H9 (cell line): ENCODE data around the gene MAGEC2. TPM values are rescaled to one million over a fixed set of nuclear protein-coding genes. Genes with fewer than 3 reads are reported as not detected.

Source experiments
- DNase-seq: peaks from one replicate; pipeline ENCODE4 v3.0.0-alpha.2; 2017
- H2AFZ ChIP-seq: one replicate; pipeline ENCODE4 v1.6.1; 2013; ENCODE audit warnings: mild to moderate bottlenecking, low read length, control low read depth, moderate library complexity
- H2AK5ac ChIP-seq: 2 replicates; pipeline ENCODE4 v1.6.1; 2013; ENCODE audit warnings: low read length, control low read depth, mixed read lengths; ENCODE audit not compliant: insufficient read length
- H2BK120ac ChIP-seq: one replicate; pipeline ENCODE4 v1.6.1; 2013; ENCODE audit warnings: low read depth, mild to moderate bottlenecking, low read length, control low read depth, inconsistent platforms; ENCODE audit not compliant: poor library complexity, severe bottlenecking
- H2BK12ac ChIP-seq: 2 replicates; pipeline ENCODE4 v1.6.1; 2013; ENCODE audit warnings: low read length, control low read depth, mixed read lengths, low read depth; ENCODE audit not compliant: insufficient read length
- H2BK15ac ChIP-seq: 2 replicates; pipeline ENCODE4 v1.6.1; 2013; ENCODE audit warnings: low read depth, low read length, control low read depth
- H2BK20ac ChIP-seq: one replicate; pipeline ENCODE4 v1.6.1; 2013; ENCODE audit warnings: low read depth, mild to moderate bottlenecking, low read length, control low read depth, inconsistent platforms; ENCODE audit not compliant: poor library complexity, severe bottlenecking
- H2BK5ac ChIP-seq: 2 replicates; pipeline ENCODE4 v1.6.1; 2013; ENCODE audit warnings: low read length, control low read depth, mixed read lengths; ENCODE audit not compliant: insufficient read length
- H3K14ac ChIP-seq: 2 replicates; pipeline ENCODE4 v1.6.1; 2013; ENCODE audit warnings: low read length, control low read depth; ENCODE audit not compliant: insufficient read depth
- H3K18ac ChIP-seq: 2 replicates; pipeline ENCODE4 v1.6.1; 2013; ENCODE audit warnings: low read depth, mild to moderate bottlenecking, mixed read lengths, low read length, control low read depth; ENCODE audit not compliant: insufficient read length
- H3K23ac ChIP-seq: 2 replicates; pipeline ENCODE4 v1.6.1; 2013; ENCODE audit warnings: low read length, control low read depth, mixed read lengths, low read depth; ENCODE audit not compliant: insufficient read length
- H3K23me2 ChIP-seq: 2 replicates; pipeline ENCODE4 v1.6.1; 2013; ENCODE audit warnings: low read depth, mild to moderate bottlenecking, mixed read lengths, low read length, control low read depth; ENCODE audit not compliant: insufficient read length, poor library complexity, severe bottlenecking
- H3K27ac ChIP-seq: 2 replicates; pipeline ENCODE4 v1.5.1; 2013; ENCODE audit warnings: low read length, control low read depth, mixed read lengths, low read depth; ENCODE audit not compliant: insufficient read length
- H3K27me3 ChIP-seq: 2 replicates; pipeline ENCODE4 v1.6.1; 2013; ENCODE audit warnings: low read length, control low read depth, inconsistent platforms; ENCODE audit not compliant: insufficient read depth
- H3K4ac ChIP-seq: 2 replicates; pipeline ENCODE4 v1.6.1; 2013; ENCODE audit warnings: low read depth, mild to moderate bottlenecking, control low read depth, inconsistent platforms, low read length, moderate library complexity
- H3K4me1 ChIP-seq: 2 replicates; pipeline ENCODE4 v1.6.1; 2013; ENCODE audit warnings: low read length, control low read depth, inconsistent platforms; ENCODE audit not compliant: insufficient read depth
- H3K4me2 ChIP-seq: 2 replicates; pipeline ENCODE4 v1.6.1; 2013; ENCODE audit warnings: low read length, control low read depth, mixed read lengths; ENCODE audit not compliant: insufficient read length, insufficient read depth
- H3K56ac ChIP-seq: 2 replicates; pipeline ENCODE4 v1.6.1; 2013; ENCODE audit warnings: low read depth, mild to moderate bottlenecking, mixed read lengths, low read length, control low read depth; ENCODE audit not compliant: insufficient read length
- H3K79me1 ChIP-seq: 2 replicates; pipeline ENCODE4 v1.6.1; 2013; ENCODE audit warnings: low read depth, mild to moderate bottlenecking, moderate library complexity, low read length, control low read depth, inconsistent platforms; ENCODE audit not compliant: insufficient read depth, poor library complexity, severe bottlenecking
- H3K79me2 ChIP-seq: 2 replicates; pipeline ENCODE4 v1.6.1; 2013; ENCODE audit warnings: low read length, control low read depth, inconsistent platforms; ENCODE audit not compliant: insufficient read depth
- H3K9ac ChIP-seq: 2 replicates; pipeline ENCODE4 v1.6.1; 2013; ENCODE audit warnings: low read length, control low read depth, mixed read lengths; ENCODE audit not compliant: insufficient read length; ENCODE audit errors: extremely low read depth
- H3K9me3 ChIP-seq: one replicate; pipeline ENCODE4 v1.6.1; 2013; ENCODE audit warnings: low read depth, low read length, inconsistent platforms; ENCODE audit not compliant: control insufficient read depth
- H3T11ph ChIP-seq: one replicate; pipeline ENCODE4 v1.6.1; 2013; ENCODE audit warnings: mild to moderate bottlenecking, low read length, control low read depth, inconsistent platforms
- H4K20me1 ChIP-seq: one replicate; pipeline ENCODE4 v1.6.1; 2013; ENCODE audit not compliant: control insufficient read depth, insufficient read length, insufficient read depth
- H4K5ac ChIP-seq: 2 replicates; pipeline ENCODE4 v1.6.1; 2013; ENCODE audit warnings: low read depth, mild to moderate bottlenecking, mixed read lengths, low read length, control low read depth; ENCODE audit not compliant: insufficient read length
- H4K8ac ChIP-seq: replicated peaks from 2 replicates; pipeline ENCODE4 v1.6.1; 2013; ENCODE audit warnings: low read length, control low read depth, mixed read lengths, low read depth; ENCODE audit not compliant: insufficient read length
- H4K91ac ChIP-seq: 2 replicates; pipeline ENCODE4 v1.6.1; 2013; ENCODE audit warnings: low read depth, mild to moderate bottlenecking, moderate library complexity, mixed read lengths, low read length, control low read depth; ENCODE audit not compliant: insufficient read length
- H3K27ac Mint-ChIP-seq, 3 experiments: 2 replicates in 2 of 3; 3 replicates in 1 of 3; pipeline ENCODE4 v1.8.0; 2020 to 2021; ENCODE audit warnings: mixed read lengths in 3 of 3, mild to moderate bottlenecking in 1 of 3, moderate library complexity in 1 of 3
- H3K27me3 Mint-ChIP-seq: 2 replicates; pipeline ENCODE4 v1.8.0; 2021; ENCODE audit warnings: low read depth, mild to moderate bottlenecking, moderate library complexity, mixed read lengths
- H3K36me3 Mint-ChIP-seq, 3 experiments: 2 replicates in 2 of 3; 3 replicates in 1 of 3; pipeline ENCODE4 v1.8.0; 2020 to 2021; ENCODE audit warnings: low read depth in 3 of 3, mixed read lengths in 3 of 3; ENCODE audit not compliant: insufficient read depth in 1 of 3
- H3K4me1 Mint-ChIP-seq, 2 experiments: 2 replicates each; pipeline ENCODE4 v1.8.0; 2020; ENCODE audit warnings: mixed read lengths in 2 of 2
- H3K4me3 Mint-ChIP-seq, 2 experiments: 2 replicates in 1 of 2; 3 replicates in 1 of 2; pipeline ENCODE4 v1.8.0; 2020 to 2021; ENCODE audit warnings: mild to moderate bottlenecking in 2 of 2, mixed read lengths in 2 of 2, moderate library complexity in 1 of 2
- H3K9me3 Mint-ChIP-seq, 2 experiments: 2 replicates in 1 of 2; 3 replicates in 1 of 2; pipeline ENCODE4 v1.8.0; 2020; ENCODE audit warnings: mild to moderate bottlenecking in 2 of 2, mixed read lengths in 2 of 2, moderate library complexity in 1 of 2
- WGBS: extraction: QIAGEN DNeasy Blood & Tissue Kit; methylation state at CpG from one replicate; pipeline ENCODE4 v1.1.7; 2013; ENCODE audit warnings: missing lambda C conversion rate, low lambda C conversion rate, mixed read lengths; ENCODE audit not compliant: insufficient read length; ENCODE audit errors: extremely low coverage; 5-methylcytosine and 5-hydroxymethylcytosine counted together
- total RNA-seq: library from RNA; stranded (reverse); gene quantifications from 2 replicates; pipeline ENCODE4 v1.2.1, GENCODE V29; 2021
- TF ChIP-seq, protein P1 (sequence below): fragments of 200-600 bp; sonication (generic); conservative IDR thresholded peaks from 3 replicates; pipeline ENCODE4 v1.8.0; 2021; ENCODE audit warnings: antibody characterized with exemption, mild to moderate bottlenecking

The MAGEC2 gene
- total RNA-seq, 1 experiment from 2014 or later, result not detected

DNA sequence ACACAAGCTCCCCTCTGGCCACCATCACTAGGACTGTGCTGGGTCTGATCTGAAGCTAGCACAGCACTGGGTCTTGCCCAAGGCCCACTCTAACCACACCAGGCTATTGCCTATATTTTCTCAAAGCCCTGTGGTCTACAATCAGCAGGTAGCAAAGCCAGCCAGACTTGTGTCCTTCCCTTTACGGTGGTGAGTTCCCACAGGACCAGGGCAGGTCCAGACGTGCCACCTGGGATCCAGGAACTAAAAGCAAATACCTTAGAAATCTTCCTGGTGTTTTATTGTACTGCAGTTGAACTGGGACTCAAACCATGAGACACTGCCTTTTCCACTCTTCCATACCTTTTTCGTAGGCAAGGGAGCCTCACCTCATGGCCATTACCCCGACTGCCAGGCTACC is 9.0 kb upstream of the MAGEC2 start:
- H2BK120ac ChIP-seq, result no peak overlapping the region
- TF ChIP-seq, protein P1, sequence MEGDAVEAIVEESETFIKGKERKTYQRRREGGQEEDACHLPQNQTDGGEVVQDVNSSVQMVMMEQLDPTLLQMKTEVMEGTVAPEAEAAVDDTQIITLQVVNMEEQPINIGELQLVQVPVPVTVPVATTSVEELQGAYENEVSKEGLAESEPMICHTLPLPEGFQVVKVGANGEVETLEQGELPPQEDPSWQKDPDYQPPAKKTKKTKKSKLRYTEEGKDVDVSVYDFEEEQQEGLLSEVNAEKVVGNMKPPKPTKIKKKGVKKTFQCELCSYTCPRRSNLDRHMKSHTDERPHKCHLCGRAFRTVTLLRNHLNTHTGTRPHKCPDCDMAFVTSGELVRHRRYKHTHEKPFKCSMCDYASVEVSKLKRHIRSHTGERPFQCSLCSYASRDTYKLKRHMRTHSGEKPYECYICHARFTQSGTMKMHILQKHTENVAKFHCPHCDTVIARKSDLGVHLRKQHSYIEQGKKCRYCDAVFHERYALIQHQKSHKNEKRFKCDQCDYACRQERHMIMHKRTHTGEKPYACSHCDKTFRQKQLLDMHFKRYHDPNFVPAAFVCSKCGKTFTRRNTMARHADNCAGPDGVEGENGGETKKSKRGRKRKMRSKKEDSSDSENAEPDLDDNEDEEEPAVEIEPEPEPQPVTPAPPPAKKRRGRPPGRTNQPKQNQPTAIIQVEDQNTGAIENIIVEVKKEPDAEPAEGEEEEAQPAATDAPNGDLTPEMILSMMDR, result no peak
- H3K79me1 ChIP-seq, result no peaks in the 10 kb centered on the region
- no peaks in the 10 kb centered on the region for H3K4me1 ChIP-seq
- no peaks in the 10 kb centered on the region for H3K23me2 ChIP-seq
- no peak overlapping the region for H2AFZ ChIP-seq
- Mint-ChIP-seq H3K27me3 (peaks cover 3% of the 10 kb centered on the region; the same call in 1 of the 2 replicates), H3K36me3 (peaks cover 0 to 6% (median 2%) of the 10 kb centered on the region in 3 experiments; a peak in 2 of 7 replicates), H3K9me3 (peaks cover 65 to 75% of the 10 kb centered on the region in 2 experiments), H3K4me1 (no peaks in the 10 kb centered on the region), H3K4me3 (no peak overlapping the region), H3K27ac (no peak overlapping the region)
- H3K9ac ChIP-seq, result no peak overlapping the region
- no peak overlapping the region for H2BK12ac ChIP-seq
- H4K91ac ChIP-seq, result no peak overlapping the region
- H3K27me3 ChIP-seq, result no peaks in the 10 kb centered on the region
- H3K18ac ChIP-seq, result no peak overlapping the region
- no CpG with 5 or more reads among the region's 4 CpGs for WGBS
- DNase-seq, result no peak
- H3K9me3 ChIP-seq, result no peaks in the 10 kb centered on the region
- H3T11ph ChIP-seq, result no peak overlapping the region
- H2AK5ac ChIP-seq, result no peak overlapping the region
- no peak overlapping the region for H4K8ac ChIP-seq
- H3K27ac ChIP-seq, result no peak overlapping the region
- H4K20me1 ChIP-seq, result no peaks in the 10 kb centered on the region
- H3K23ac ChIP-seq, result no peak overlapping the region
- no peak overlapping the region for H3K4me2 ChIP-seq
- H3K79me2 ChIP-seq, result no peaks in the 10 kb centered on the region
- no peak overlapping the region for H3K56ac ChIP-seq
- H2BK20ac ChIP-seq, result no peak overlapping the region
- H3K4ac ChIP-seq, result no peak overlapping the region
- H2BK5ac ChIP-seq, result no peak overlapping the region
- no peak overlapping the region for H2BK15ac ChIP-seq
- no peak overlapping the region for H3K14ac ChIP-seq
- H4K5ac ChIP-seq, result no peak overlapping the region
